Lower leg skin (tissue), 3 donors: ENCODE measurements around the gene NUDT12.

Source experiments
- POLR2A ChIP-seq, 2 donors: fragments of 450-650 bp; IDR thresholded peaks; one replicate each; pipeline ENCODE4 v1.6.1; 2016 to 2017; ENCODE audit warnings: antibody characterized with exemption in 2 of 2, mild to moderate bottlenecking in 1 of 2, moderate library complexity in 1 of 2
- TF ChIP-seq, protein P1 (sequence below), 3 donors: fragments of 450-650 bp; IDR thresholded peaks; one replicate each; pipeline ENCODE4 v1.5.1; 2016; ENCODE audit warnings: antibody characterized with exemption in 3 of 3, mild to moderate bottlenecking in 3 of 3, moderate library complexity in 2 of 3

DNA sequence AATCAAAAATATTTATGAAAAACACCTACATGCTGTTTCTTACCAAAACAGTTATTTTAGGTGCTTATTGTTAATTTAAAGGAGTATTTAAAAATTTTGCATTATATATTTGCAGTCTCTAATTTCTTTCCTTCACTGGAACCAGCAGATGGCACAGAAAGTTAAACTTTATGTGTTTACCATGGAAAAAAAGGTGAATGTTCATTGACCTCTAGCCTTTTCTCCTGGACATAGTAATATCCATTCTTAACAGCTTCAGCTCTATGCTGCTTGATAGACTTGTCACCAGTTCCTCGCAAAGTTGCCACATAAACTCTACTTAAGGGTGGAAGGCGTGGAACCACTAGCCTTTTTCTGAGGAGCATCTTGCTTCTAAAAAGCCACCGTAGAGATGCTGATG is 38.7 kb upstream of the NUDT12 start:
- no peak for TF ChIP-seq POLR2A (IDR thresholded peaks at IDR 0.05)
- TF ChIP-seq, protein P1, sequence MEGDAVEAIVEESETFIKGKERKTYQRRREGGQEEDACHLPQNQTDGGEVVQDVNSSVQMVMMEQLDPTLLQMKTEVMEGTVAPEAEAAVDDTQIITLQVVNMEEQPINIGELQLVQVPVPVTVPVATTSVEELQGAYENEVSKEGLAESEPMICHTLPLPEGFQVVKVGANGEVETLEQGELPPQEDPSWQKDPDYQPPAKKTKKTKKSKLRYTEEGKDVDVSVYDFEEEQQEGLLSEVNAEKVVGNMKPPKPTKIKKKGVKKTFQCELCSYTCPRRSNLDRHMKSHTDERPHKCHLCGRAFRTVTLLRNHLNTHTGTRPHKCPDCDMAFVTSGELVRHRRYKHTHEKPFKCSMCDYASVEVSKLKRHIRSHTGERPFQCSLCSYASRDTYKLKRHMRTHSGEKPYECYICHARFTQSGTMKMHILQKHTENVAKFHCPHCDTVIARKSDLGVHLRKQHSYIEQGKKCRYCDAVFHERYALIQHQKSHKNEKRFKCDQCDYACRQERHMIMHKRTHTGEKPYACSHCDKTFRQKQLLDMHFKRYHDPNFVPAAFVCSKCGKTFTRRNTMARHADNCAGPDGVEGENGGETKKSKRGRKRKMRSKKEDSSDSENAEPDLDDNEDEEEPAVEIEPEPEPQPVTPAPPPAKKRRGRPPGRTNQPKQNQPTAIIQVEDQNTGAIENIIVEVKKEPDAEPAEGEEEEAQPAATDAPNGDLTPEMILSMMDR (IDR thresholded peaks at IDR 0.05), result no peak
